ENCODE results near the gene ADAMTS17.

- TF ChIP-seq CTCF (conservative IDR thresholded peaks at IDR 0.05; ENCODE audit: low read depth, low read length) (no peak), EZH2 (IDR thresholded peaks at IDR 0.05; ENCODE audit: borderline replicate concordance, low read depth, low read length, poor library complexity, severe bottlenecking) (no peak)
These were observed 31.1 kb downstream of the ADAMTS17 start for GRCh38 chr15:100310513-100311153.
